NCI-H1436 treated with DMSO at 0.1 percent for 48 hours (cell line): Measurements from ENCODE around the gene KLF6.

Source experiments
- DNase-seq: peaks from one replicate; lab custom pipeline; 2025; lab: John Stamatoyannopoulos, UW

The KLF6 gene

DNA sequence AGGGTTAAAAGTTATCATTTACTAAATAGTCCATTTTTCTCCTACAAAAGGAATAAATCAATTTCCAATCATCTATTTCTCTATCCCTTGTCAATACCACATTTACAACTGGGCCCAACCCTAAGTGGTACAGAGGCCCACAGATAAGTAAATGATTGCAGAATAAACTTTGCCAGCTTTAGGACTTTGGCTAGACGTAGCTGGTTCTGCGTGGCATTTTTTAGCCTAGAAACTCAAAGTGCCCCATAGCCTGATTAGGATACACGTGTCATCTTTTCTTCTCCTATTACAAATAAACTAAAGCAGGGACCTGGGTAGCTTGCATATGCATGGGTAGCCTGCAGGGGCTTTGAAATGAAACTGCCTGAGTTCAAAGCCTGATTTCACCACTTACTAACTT, 56.4 kb downstream of the KLF6 start:
- DNase-seq: no peak

DNA sequence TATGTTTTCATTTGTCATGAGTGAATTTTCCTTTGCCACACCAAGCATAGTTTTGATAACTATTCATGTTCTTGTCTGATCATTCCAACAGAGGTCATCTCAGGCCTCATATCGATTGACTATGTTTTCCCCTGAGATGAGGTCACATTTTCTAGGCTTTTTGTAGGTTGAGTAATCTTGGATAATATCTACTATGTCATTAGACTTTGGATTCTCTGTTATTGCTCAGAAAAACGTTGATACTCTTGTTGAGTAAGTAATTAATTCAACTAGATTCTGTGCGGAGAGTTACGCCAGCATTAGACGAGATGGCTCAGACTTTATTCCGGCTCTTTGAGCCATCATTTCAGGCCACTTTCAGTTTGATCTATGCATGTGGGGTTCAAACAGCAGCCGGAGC, 57.7 kb downstream of the KLF6 start:
- DNase-seq: no peak
